H9 (cell line): ENCODE data around the gene FAM53B. TPM values are rescaled to one million over a fixed set of nuclear protein-coding genes. Genes with fewer than 3 reads are reported as not detected.

ENCODE experiments used
- DNase-seq: peaks from one replicate; pipeline ENCODE4 v3.0.0-alpha.2; 2017
- H2AFZ ChIP-seq: one replicate; pipeline ENCODE4 v1.6.1; 2013; ENCODE audit warnings: mild to moderate bottlenecking, low read length, control low read depth, moderate library complexity
- H2AK5ac ChIP-seq: 2 replicates; pipeline ENCODE4 v1.6.1; 2013; ENCODE audit warnings: low read length, control low read depth, mixed read lengths; ENCODE audit not compliant: insufficient read length
- H2BK120ac ChIP-seq: one replicate; pipeline ENCODE4 v1.6.1; 2013; ENCODE audit warnings: low read depth, mild to moderate bottlenecking, low read length, control low read depth, inconsistent platforms; ENCODE audit not compliant: poor library complexity, severe bottlenecking
- H2BK12ac ChIP-seq: 2 replicates; pipeline ENCODE4 v1.6.1; 2013; ENCODE audit warnings: low read length, control low read depth, mixed read lengths, low read depth; ENCODE audit not compliant: insufficient read length
- H2BK15ac ChIP-seq: 2 replicates; pipeline ENCODE4 v1.6.1; 2013; ENCODE audit warnings: low read depth, low read length, control low read depth
- H2BK20ac ChIP-seq: one replicate; pipeline ENCODE4 v1.6.1; 2013; ENCODE audit warnings: low read depth, mild to moderate bottlenecking, low read length, control low read depth, inconsistent platforms; ENCODE audit not compliant: poor library complexity, severe bottlenecking
- H2BK5ac ChIP-seq: 2 replicates; pipeline ENCODE4 v1.6.1; 2013; ENCODE audit warnings: low read length, control low read depth, mixed read lengths; ENCODE audit not compliant: insufficient read length
- H3K14ac ChIP-seq: 2 replicates; pipeline ENCODE4 v1.6.1; 2013; ENCODE audit warnings: low read length, control low read depth; ENCODE audit not compliant: insufficient read depth
- H3K18ac ChIP-seq: 2 replicates; pipeline ENCODE4 v1.6.1; 2013; ENCODE audit warnings: low read depth, mild to moderate bottlenecking, mixed read lengths, low read length, control low read depth; ENCODE audit not compliant: insufficient read length
- H3K23ac ChIP-seq: 2 replicates; pipeline ENCODE4 v1.6.1; 2013; ENCODE audit warnings: low read length, control low read depth, mixed read lengths, low read depth; ENCODE audit not compliant: insufficient read length
- H3K23me2 ChIP-seq: 2 replicates; pipeline ENCODE4 v1.6.1; 2013; ENCODE audit warnings: low read depth, mild to moderate bottlenecking, mixed read lengths, low read length, control low read depth; ENCODE audit not compliant: insufficient read length, poor library complexity, severe bottlenecking
- H3K27ac ChIP-seq: 2 replicates; pipeline ENCODE4 v1.5.1; 2013; ENCODE audit warnings: low read length, control low read depth, mixed read lengths, low read depth; ENCODE audit not compliant: insufficient read length
- H3K27me3 ChIP-seq: 2 replicates; pipeline ENCODE4 v1.6.1; 2013; ENCODE audit warnings: low read length, control low read depth, inconsistent platforms; ENCODE audit not compliant: insufficient read depth
- H3K4ac ChIP-seq: 2 replicates; pipeline ENCODE4 v1.6.1; 2013; ENCODE audit warnings: low read depth, mild to moderate bottlenecking, control low read depth, inconsistent platforms, low read length, moderate library complexity
- H3K4me1 ChIP-seq: 2 replicates; pipeline ENCODE4 v1.6.1; 2013; ENCODE audit warnings: low read length, control low read depth, inconsistent platforms; ENCODE audit not compliant: insufficient read depth
- H3K4me2 ChIP-seq: 2 replicates; pipeline ENCODE4 v1.6.1; 2013; ENCODE audit warnings: low read length, control low read depth, mixed read lengths; ENCODE audit not compliant: insufficient read length, insufficient read depth
- H3K56ac ChIP-seq: 2 replicates; pipeline ENCODE4 v1.6.1; 2013; ENCODE audit warnings: low read depth, mild to moderate bottlenecking, mixed read lengths, low read length, control low read depth; ENCODE audit not compliant: insufficient read length
- H3K79me1 ChIP-seq: 2 replicates; pipeline ENCODE4 v1.6.1; 2013; ENCODE audit warnings: low read depth, mild to moderate bottlenecking, moderate library complexity, low read length, control low read depth, inconsistent platforms; ENCODE audit not compliant: insufficient read depth, poor library complexity, severe bottlenecking
- H3K79me2 ChIP-seq: 2 replicates; pipeline ENCODE4 v1.6.1; 2013; ENCODE audit warnings: low read length, control low read depth, inconsistent platforms; ENCODE audit not compliant: insufficient read depth
- H3K9ac ChIP-seq: 2 replicates; pipeline ENCODE4 v1.6.1; 2013; ENCODE audit warnings: low read length, control low read depth, mixed read lengths; ENCODE audit not compliant: insufficient read length; ENCODE audit errors: extremely low read depth
- H3K9me3 ChIP-seq: one replicate; pipeline ENCODE4 v1.6.1; 2013; ENCODE audit warnings: low read depth, low read length, inconsistent platforms; ENCODE audit not compliant: control insufficient read depth
- H3T11ph ChIP-seq: one replicate; pipeline ENCODE4 v1.6.1; 2013; ENCODE audit warnings: mild to moderate bottlenecking, low read length, control low read depth, inconsistent platforms
- H4K20me1 ChIP-seq: one replicate; pipeline ENCODE4 v1.6.1; 2013; ENCODE audit not compliant: control insufficient read depth, insufficient read length, insufficient read depth
- H4K5ac ChIP-seq: 2 replicates; pipeline ENCODE4 v1.6.1; 2013; ENCODE audit warnings: low read depth, mild to moderate bottlenecking, mixed read lengths, low read length, control low read depth; ENCODE audit not compliant: insufficient read length
- H4K8ac ChIP-seq: replicated peaks from 2 replicates; pipeline ENCODE4 v1.6.1; 2013; ENCODE audit warnings: low read length, control low read depth, mixed read lengths, low read depth; ENCODE audit not compliant: insufficient read length
- H4K91ac ChIP-seq: 2 replicates; pipeline ENCODE4 v1.6.1; 2013; ENCODE audit warnings: low read depth, mild to moderate bottlenecking, moderate library complexity, mixed read lengths, low read length, control low read depth; ENCODE audit not compliant: insufficient read length
- H3K27ac Mint-ChIP-seq, 3 experiments: 2 replicates in 2 of 3; 3 replicates in 1 of 3; pipeline ENCODE4 v1.8.0; 2020 to 2021; ENCODE audit warnings: mixed read lengths in 3 of 3, mild to moderate bottlenecking in 1 of 3, moderate library complexity in 1 of 3
- H3K27me3 Mint-ChIP-seq: 2 replicates; pipeline ENCODE4 v1.8.0; 2021; ENCODE audit warnings: low read depth, mild to moderate bottlenecking, moderate library complexity, mixed read lengths
- H3K36me3 Mint-ChIP-seq, 3 experiments: 2 replicates in 2 of 3; 3 replicates in 1 of 3; pipeline ENCODE4 v1.8.0; 2020 to 2021; ENCODE audit warnings: low read depth in 3 of 3, mixed read lengths in 3 of 3; ENCODE audit not compliant: insufficient read depth in 1 of 3
- H3K4me1 Mint-ChIP-seq, 2 experiments: 2 replicates each; pipeline ENCODE4 v1.8.0; 2020; ENCODE audit warnings: mixed read lengths in 2 of 2
- H3K4me3 Mint-ChIP-seq, 2 experiments: 2 replicates in 1 of 2; 3 replicates in 1 of 2; pipeline ENCODE4 v1.8.0; 2020 to 2021; ENCODE audit warnings: mild to moderate bottlenecking in 2 of 2, mixed read lengths in 2 of 2, moderate library complexity in 1 of 2
- H3K9me3 Mint-ChIP-seq, 2 experiments: 2 replicates in 1 of 2; 3 replicates in 1 of 2; pipeline ENCODE4 v1.8.0; 2020; ENCODE audit warnings: mild to moderate bottlenecking in 2 of 2, mixed read lengths in 2 of 2, moderate library complexity in 1 of 2
- CTCF ChIP-seq: fragments of 200-600 bp; sonication (generic); conservative IDR thresholded peaks from 3 replicates; pipeline ENCODE4 v1.8.0; 2021; ENCODE audit warnings: antibody characterized with exemption, mild to moderate bottlenecking
- WGBS: extraction: QIAGEN DNeasy Blood & Tissue Kit; methylation state at CpG from one replicate; pipeline ENCODE4 v1.1.7; 2013; ENCODE audit warnings: missing lambda C conversion rate, low lambda C conversion rate, mixed read lengths; ENCODE audit not compliant: insufficient read length; ENCODE audit errors: extremely low coverage; 5-methylcytosine and 5-hydroxymethylcytosine counted together
- total RNA-seq: library from RNA; stranded (reverse); gene quantifications from 2 replicates; pipeline ENCODE4 v1.2.1, GENCODE V29; 2021

Gene FAM53B
- total RNA-seq, 1 experiment from 2014 or later, result 11.5 TPM

DNA sequence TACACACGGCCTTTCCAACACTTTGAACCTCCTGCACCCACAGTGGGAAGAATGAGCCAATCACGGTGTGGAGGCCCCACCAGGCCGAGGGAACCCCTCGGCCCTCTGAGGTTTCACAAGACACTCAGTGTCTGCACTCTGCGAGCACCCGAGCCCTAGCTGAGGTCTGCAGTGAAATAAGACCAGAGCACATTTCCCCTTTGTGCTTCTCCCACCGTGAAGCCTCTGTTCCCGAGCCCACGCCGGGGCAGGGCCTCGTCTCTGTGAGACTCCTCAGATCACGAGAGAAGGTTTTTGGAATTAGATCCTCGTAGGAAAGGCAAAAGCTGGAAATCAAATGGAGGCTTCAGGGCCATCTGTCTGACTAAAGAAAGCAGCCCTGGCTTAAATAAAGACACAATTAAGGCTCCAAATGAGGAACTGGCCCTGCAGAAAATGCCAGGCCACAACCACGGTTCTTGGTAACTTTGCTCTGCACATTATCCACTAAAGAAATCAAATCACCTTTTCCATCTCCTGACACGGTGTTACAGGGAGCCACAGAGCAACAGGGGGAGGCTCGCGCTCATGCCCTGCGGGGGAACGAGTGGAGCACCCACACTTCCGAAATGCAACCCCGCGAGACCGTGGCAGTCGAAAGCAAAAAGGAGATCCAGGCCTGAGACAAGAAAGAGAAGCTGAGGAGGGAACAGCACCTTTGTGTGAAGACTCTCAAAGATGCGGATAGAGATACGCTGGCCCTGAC, 43.7 kb downstream of the FAM53B start:
- no peak overlapping the region for H3K9ac ChIP-seq
- H3K79me1 ChIP-seq, result no peaks in the 10 kb centered on the region
- H2BK120ac ChIP-seq, result no peak overlapping the region
- H4K5ac ChIP-seq, result no peak overlapping the region
- H3K56ac ChIP-seq, result no peak overlapping the region
- H4K91ac ChIP-seq, result no peak overlapping the region
- no peak overlapping the region for H2BK15ac ChIP-seq
- H4K20me1 ChIP-seq, result no peaks in the 10 kb centered on the region
- no peak overlapping the region for H3K4me2 ChIP-seq
- H3K4me1 ChIP-seq, result no peaks in the 10 kb centered on the region; the same call in 1 of the 2 replicates
- Mint-ChIP-seq H3K27me3 (no peaks in the 10 kb centered on the region), H3K36me3 (peaks cover 5 to 10% (median 9%) of the 10 kb centered on the region in 3 experiments; a peak in 4 of 7 replicates), H3K9me3 (no peaks in the 10 kb centered on the region), H3K4me3 (no peak overlapping the region), H3K4me1 (peaks cover 13 to 14% of the 10 kb centered on the region in 2 experiments), H3K27ac (peak overlapping the region; percentile 53 to 91 (median 85); a peak in 3 of 7 replicates)
- no peak overlapping the region for H3K4ac ChIP-seq
- no peak for DNase-seq
- no peak overlapping the region for H3K18ac ChIP-seq
- H3T11ph ChIP-seq, result no peak overlapping the region
- no CpG with 5 or more reads among the region's 26 CpGs for WGBS
- H3K27ac ChIP-seq, result no peak overlapping the region
- H4K8ac ChIP-seq, result no peak overlapping the region
- H2AFZ ChIP-seq, result no peak overlapping the region
- no peaks in the 10 kb centered on the region for H3K27me3 ChIP-seq
- no peak for TF ChIP-seq CTCF
- H2BK5ac ChIP-seq, result no peak overlapping the region
- H2AK5ac ChIP-seq, result no peak overlapping the region
- H3K23me2 ChIP-seq, result no peaks in the 10 kb centered on the region
- H3K14ac ChIP-seq, result no peak overlapping the region
- no peaks in the 10 kb centered on the region for H3K9me3 ChIP-seq
- no peak overlapping the region for H3K23ac ChIP-seq
- no peak overlapping the region for H2BK12ac ChIP-seq
- H3K79me2 ChIP-seq, result no peaks in the 10 kb centered on the region
- H2BK20ac ChIP-seq, result no peak overlapping the region
